C4-2B (cell line): ENCODE data around the gene AMIGO2.

ENCODE experiments used
- ZFX ChIP-seq: fragments of 450-650 bp; IDR thresholded peaks from 2 replicates; pipeline ENCODE4 v1.6.1; 2017
- TF ChIP-seq, protein P1 (sequence below): fragments of 450-650 bp; conservative IDR thresholded peaks from 2 replicates; pipeline ENCODE4 v1.5.1; 2017; ENCODE audit warnings: mild to moderate bottlenecking

DNA sequence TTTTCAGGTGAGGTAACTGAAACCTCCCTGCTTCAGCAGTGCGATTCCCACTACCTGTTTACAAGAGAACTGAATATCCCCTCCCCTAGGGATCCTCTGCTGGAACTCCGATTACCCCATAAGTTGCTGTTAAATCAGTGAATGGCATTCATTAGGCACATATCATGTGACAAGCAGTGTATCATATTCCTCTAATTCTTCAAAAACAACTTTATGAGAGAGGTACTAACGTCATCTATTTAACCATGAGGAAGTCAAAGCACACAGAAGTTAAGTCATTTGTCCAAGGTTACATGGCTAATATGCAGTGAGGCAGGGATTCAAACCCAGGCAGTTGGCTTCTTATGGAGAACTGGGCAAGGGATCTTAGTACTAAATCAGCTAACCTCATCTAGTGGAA, 44.3 kb downstream of the AMIGO2 start:
- TF ChIP-seq, protein P1, sequence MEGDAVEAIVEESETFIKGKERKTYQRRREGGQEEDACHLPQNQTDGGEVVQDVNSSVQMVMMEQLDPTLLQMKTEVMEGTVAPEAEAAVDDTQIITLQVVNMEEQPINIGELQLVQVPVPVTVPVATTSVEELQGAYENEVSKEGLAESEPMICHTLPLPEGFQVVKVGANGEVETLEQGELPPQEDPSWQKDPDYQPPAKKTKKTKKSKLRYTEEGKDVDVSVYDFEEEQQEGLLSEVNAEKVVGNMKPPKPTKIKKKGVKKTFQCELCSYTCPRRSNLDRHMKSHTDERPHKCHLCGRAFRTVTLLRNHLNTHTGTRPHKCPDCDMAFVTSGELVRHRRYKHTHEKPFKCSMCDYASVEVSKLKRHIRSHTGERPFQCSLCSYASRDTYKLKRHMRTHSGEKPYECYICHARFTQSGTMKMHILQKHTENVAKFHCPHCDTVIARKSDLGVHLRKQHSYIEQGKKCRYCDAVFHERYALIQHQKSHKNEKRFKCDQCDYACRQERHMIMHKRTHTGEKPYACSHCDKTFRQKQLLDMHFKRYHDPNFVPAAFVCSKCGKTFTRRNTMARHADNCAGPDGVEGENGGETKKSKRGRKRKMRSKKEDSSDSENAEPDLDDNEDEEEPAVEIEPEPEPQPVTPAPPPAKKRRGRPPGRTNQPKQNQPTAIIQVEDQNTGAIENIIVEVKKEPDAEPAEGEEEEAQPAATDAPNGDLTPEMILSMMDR: no peak
- no peak for TF ChIP-seq ZFX
